ENCODE results near the gene DOCK9.

DOCK9 gene

DNA sequence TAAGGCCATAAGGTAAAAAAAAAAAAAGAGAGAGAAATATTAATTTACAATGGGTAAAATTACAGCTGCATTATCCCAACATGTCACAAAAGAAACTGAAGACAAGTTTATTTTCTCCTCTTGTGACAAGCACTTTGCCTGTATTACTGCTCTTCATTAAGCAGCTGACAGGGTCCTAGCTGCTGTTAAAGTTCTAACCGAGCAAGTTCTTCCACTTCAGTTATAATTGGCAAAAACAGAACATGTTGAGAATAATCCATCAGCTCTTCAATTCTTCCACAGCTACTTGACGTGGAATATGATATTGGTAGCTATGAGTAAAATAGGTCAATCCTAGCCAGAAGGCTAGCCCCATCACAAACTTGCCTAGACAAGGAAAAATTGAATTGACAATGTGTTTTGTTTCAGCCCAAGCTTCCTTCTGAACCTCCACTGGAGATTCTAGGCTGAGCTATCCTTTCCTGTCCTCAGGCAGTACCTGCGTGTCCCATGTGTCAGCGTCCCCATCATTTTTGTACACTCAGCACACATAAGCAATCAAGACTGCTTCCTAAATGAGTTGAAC is 32.2 kb upstream of the DOCK9 start:
- Histone ChIP-seq H3K4me3 (no peak overlapping the region), H3K27me3 (no peaks in the 10 kb centered on the region), H3K9ac (no peak overlapping the region), H3K4me1 (peaks cover 7% of the 10 kb centered on the region), H4K20me1 (no peaks in the 10 kb centered on the region), H3K9me3 (no peaks in the 10 kb centered on the region), H3K4me2 (no peak overlapping the region), H3K36me3 (no peaks in the 10 kb centered on the region), H3K27ac (no peak overlapping the region)
- TF ChIP-seq Cebpa-rat (IDR thresholded peaks at IDR 0.05) = no peak

DNA sequence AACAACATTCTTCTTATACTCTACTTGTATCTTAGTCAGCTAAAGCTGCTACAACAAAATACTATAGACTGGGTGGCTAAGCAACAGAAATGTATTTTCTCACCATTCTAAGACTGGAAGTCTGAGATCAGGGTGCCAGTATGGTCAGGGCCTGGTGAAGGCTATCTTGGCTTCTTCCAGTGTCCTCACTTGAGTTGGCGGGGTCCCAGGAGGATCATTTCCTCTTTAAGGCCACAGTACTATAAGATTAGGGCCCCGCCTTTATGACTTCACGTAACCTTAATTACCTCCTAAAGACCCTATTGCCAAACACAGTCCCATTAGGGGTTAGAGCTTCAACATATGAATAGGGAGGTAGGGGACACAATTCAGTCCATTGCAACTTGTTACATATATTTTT is 30.7 kb upstream of the DOCK9 start:
- Histone ChIP-seq H3K9me3 (no peaks in the 10 kb centered on the region), H3K36me3 (no peaks in the 10 kb centered on the region), H3K27me3 (no peaks in the 10 kb centered on the region), H3K27ac (no peak overlapping the region), H3K4me3 (no peak overlapping the region), H4K20me1 (no peaks in the 10 kb centered on the region), H3K9ac (no peak overlapping the region), H3K4me2 (no peak overlapping the region), H3K4me1 (peaks cover 17% of the 10 kb centered on the region)
- no peak for TF ChIP-seq Cebpa-rat (IDR thresholded peaks at IDR 0.05)

DNA sequence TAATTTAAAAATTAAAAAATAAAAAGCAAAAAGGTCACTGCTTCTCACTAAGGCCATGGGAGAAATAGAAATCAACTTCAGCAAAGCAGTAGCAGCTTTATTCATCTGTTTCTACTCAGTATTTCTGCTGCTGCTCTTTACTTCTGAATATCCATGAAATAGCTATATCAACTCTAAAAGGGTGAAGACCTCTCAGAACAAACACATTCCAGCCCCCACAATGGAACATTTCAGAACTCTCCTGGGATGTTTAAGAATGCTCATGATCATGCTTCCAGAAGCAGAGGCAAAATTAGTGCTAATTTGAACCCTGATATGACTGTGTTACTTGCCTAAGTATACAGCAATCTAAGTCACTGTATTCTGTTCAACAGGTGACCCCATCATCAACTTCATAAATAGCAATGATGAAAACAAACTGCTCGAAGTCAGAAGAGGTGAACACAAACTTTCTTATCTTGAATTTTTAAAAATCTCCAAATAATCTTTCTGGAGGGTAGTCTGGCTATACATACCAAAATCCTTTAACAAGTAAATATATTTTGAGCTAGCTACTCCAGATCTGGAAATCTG is 29.6 kb upstream of the DOCK9 start:
- TF ChIP-seq Cebpa-rat (IDR thresholded peaks at IDR 0.05) = no peak
- Histone ChIP-seq H3K4me1 (peaks cover 17% of the 10 kb centered on the region), H3K27ac (no peak overlapping the region), H3K4me3 (no peak overlapping the region), H3K9ac (no peak overlapping the region), H3K4me2 (no peak overlapping the region), H3K27me3 (no peaks in the 10 kb centered on the region), H3K36me3 (no peaks in the 10 kb centered on the region), H3K9me3 (no peaks in the 10 kb centered on the region), H4K20me1 (no peaks in the 10 kb centered on the region)

GRCh38 chr13:99005609-99006008 is 27.7 kb upstream of the DOCK9 start:
- Histone ChIP-seq H3K4me2 (peak overlapping the region; percentile 54; the same call in 1 of the 2 replicates), H3K9ac (no peak overlapping the region), H3K4me3 (no peak overlapping the region), H3K27me3 (no peaks in the 10 kb centered on the region), H3K36me3 (no peaks in the 10 kb centered on the region), H3K27ac (no peak overlapping the region), H3K4me1 (peaks cover 17% of the 10 kb centered on the region), H3K9me3 (no peaks in the 10 kb centered on the region), H4K20me1 (no peaks in the 10 kb centered on the region)
- no peak for TF ChIP-seq Cebpa-rat (IDR thresholded peaks at IDR 0.05)

- Histone ChIP-seq H3K9me3 (no peaks in the 10 kb centered on the region), H3K4me3 (no peak overlapping the region), H4K20me1 (no peaks in the 10 kb centered on the region), H3K36me3 (no peaks in the 10 kb centered on the region), H3K27ac (no peak overlapping the region), H3K4me1 (peaks cover 17% of the 10 kb centered on the region), H3K27me3 (no peaks in the 10 kb centered on the region), H3K4me2 (peak overlapping the region; percentile 54), H3K9ac (no peak overlapping the region)
- no peak for TF ChIP-seq Cebpa-rat (IDR thresholded peaks at IDR 0.05)
These were observed 27.1 kb upstream of the DOCK9 start for GRCh38 chr13:99004978-99005377.

GRCh38 chr13:99003851-99004471 is 26.1 kb upstream of the DOCK9 start:
- Histone ChIP-seq H3K36me3 (no peaks in the 10 kb centered on the region), H3K27ac (no peak overlapping the region), H3K9ac (no peak overlapping the region), H3K9me3 (no peaks in the 10 kb centered on the region), H3K4me1 (peaks cover 23% of the 10 kb centered on the region), H3K4me3 (no peak overlapping the region), H3K27me3 (no peaks in the 10 kb centered on the region), H4K20me1 (no peaks in the 10 kb centered on the region), H3K4me2 (no peak overlapping the region)
- no peak for TF ChIP-seq Cebpa-rat (IDR thresholded peaks at IDR 0.05)

DNA sequence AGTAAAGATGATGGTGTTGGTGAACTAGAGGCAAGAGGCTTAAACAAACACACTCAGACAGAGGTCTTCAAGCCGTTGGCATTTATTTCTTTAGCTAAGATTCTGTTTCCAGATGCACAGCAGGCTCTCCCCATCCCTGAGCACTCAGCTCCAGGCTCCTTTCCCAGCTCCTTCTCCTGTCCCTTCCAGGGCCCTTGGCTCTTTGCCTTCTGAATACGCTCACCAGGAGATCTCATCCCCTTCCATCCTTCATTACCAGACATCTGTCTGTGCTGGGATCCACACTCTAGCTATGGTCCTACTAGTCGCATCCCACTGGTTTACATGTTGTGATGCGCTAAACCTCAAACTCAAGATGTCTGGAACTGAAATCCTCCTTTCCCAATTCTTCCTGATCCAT is 25.3 kb upstream of the DOCK9 start:
- H3K4me1 ChIP-seq = peaks cover 31% of the 10 kb centered on the region
- no peak for TF ChIP-seq Cebpa-rat (IDR thresholded peaks at IDR 0.05)
- no peak overlapping the region for H3K4me3 ChIP-seq

DNA sequence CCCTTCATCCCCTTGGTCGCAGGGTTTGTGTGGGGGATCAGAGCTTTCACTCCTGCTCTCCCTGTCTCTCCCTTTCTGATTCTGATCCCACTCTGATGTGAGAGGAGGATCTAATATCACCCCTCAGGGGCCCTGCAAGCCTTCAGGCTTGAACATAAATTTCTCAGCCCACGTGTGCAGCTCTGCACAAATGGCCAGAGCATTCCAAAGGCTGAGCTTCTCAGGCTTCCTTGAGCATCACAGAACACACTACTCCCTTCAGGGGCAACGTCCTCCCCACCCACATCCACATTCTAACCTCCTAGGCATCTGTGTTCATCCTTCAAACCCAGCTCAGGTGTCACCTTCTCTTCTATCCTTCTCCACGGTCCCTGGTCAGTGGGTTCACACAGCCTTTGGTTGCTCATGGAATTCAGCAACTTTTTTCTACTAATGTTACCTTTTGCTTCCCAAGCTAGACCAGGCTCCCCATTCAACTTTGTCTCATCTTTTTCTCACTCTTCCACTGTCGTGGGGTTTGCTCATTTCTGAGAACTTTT is 24.4 kb upstream of the DOCK9 start:
- H3K36me3 ChIP-seq = no peaks in the 10 kb centered on the region
- H3K4me2 ChIP-seq = no peak overlapping the region
- no peak overlapping the region for H3K4me3 ChIP-seq
- peaks cover 40% of the 10 kb centered on the region for H3K4me1 ChIP-seq
- no peak for TF ChIP-seq Cebpa-rat (IDR thresholded peaks at IDR 0.05)
- H3K9ac ChIP-seq = no peak overlapping the region
- H4K20me1 ChIP-seq = no peaks in the 10 kb centered on the region
- H3K27me3 ChIP-seq = no peaks in the 10 kb centered on the region
- no peak overlapping the region for H3K27ac ChIP-seq
- no peaks in the 10 kb centered on the region for H3K9me3 ChIP-seq

More for the DNA sequence above, 25.3 kb upstream of the DOCK9 start:
- Histone ChIP-seq H3K27me3 (no peaks in the 10 kb centered on the region), H4K20me1 (no peaks in the 10 kb centered on the region), H3K27ac (no peak overlapping the region), H3K9ac (no peak overlapping the region), H3K4me2 (no peak overlapping the region), H3K9me3 (no peaks in the 10 kb centered on the region), H3K36me3 (no peaks in the 10 kb centered on the region)

GRCh38 chr13:99000137-99000536 is 22.3 kb upstream of the DOCK9 start:
- Histone ChIP-seq H3K9ac (no peak overlapping the region), H3K27me3 (no peaks in the 10 kb centered on the region), H3K27ac (no peak overlapping the region), H3K4me1 (peaks cover 37% of the 10 kb centered on the region), H3K36me3 (no peaks in the 10 kb centered on the region), H3K4me2 (no peak overlapping the region), H3K4me3 (no peak overlapping the region), H3K9me3 (no peaks in the 10 kb centered on the region), H4K20me1 (no peaks in the 10 kb centered on the region)
- no peak for TF ChIP-seq Cebpa-rat (IDR thresholded peaks at IDR 0.05)

DNA sequence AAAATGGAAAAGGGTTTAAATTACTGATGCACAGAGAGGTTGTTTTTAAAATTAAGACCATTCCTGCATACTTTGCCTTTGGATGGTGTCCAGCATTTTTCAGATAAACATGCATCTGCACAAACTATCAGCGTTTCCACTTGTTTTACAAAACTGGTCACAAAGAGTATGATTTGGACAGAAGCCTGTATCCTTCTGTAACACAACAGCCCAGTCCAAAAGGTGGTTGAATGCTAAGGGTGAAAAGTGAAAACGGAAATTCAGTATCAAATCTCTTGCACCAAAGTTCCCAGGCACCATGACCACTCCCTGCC is 21.7 kb upstream of the DOCK9 start:
- TF ChIP-seq Cebpa-rat (IDR thresholded peaks at IDR 0.05) = no peak
- Histone ChIP-seq H3K4me2 (no peak overlapping the region), H3K4me3 (no peak overlapping the region), H3K4me1 (peaks cover 32% of the 10 kb centered on the region), H3K27me3 (no peaks in the 10 kb centered on the region), H3K9ac (no peak overlapping the region), H3K9me3 (no peaks in the 10 kb centered on the region), H3K27ac (no peak overlapping the region), H4K20me1 (no peaks in the 10 kb centered on the region), H3K36me3 (no peaks in the 10 kb centered on the region)

All from BLaER1 (cell line).